GM18870 (cell line): Measurements from ENCODE around the gene SAMHD1.
"Not testable (repeated sequence)": the region's sequence is repeated elsewhere in the genome, so short reads cannot be mapped to it uniquely, and the experiment has no call there.

Source experiments
- ATAC-seq: cut with Tn5 transposase; IDR thresholded peaks from one replicate; pipeline ENCODE4 v1.9.1; 2021; ENCODE audit warnings: moderate library complexity; ENCODE audit not compliant: unreplicated experiment

The SAMHD1 gene

DNA sequence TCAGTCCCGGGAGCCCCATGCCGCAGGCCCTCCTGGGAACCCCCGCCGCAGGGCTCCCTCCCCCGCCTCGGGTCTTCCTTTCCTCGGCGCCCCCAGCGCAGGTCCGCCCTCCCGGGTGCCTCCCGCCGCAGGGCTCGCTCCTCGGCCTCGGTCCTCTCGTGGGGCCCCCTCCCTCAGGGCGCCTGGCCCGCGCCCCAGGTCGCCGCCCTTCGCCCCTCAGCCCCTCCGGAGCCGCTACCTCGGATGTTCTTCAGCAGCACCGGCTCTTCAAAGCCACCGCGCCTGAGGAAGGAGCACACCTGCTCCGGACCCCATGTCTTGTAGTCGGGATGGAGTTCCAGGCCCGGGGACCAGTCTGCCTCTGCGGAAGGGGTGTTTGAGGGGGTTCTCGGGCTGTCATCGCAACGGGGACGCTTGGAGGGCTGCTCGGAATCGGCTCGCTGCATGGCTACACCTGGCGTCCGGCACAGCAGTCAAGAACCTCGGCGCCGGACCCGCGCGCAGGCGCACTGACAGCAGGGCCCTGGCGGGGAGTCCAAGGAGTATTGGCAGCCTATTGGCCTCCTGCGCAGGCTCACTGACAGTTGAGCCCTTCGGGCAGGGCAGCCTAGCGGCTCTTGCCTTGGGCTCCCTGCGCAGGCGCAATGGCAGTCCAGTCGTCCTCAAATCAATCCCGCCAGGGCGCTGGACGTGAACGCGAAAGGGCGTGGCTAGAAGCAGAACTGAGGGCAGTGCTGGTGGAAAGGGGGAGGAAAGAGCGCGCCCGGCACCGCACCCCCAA, at the start of gene SAMHD1:
Gene SAMHD1, minus strand, starts transcription at position 511 of the 781 bp plus-strand sequence. Its CDS starts 65 bp downstream, at position 446.
- ATAC-seq, result peak; percentile 85

- ATAC-seq, result not testable (repeated sequence)
These were observed 48.7 kb upstream of the SAMHD1 start for GRCh38 chr20:37000171-37000570.

DNA sequence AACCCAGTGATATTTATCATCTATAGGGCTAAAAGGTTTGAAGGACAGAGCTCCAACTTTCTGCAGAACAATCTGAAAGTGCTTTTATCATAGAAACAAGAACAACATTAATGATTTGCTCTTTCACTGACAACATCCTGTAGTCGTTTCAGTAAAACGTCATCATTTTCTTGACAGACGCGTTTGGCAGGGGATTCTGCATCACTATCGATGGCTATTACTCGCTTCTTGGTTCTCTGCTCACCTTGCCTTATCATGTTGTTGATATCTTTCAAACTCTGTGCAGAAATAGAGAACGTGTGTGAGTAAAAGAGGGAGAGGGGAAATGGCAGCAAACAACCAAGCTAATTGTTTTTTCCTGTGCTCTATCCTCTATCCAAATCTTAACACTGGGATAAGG, 47.1 kb upstream of the SAMHD1 start:
- ATAC-seq, result no peak

DNA sequence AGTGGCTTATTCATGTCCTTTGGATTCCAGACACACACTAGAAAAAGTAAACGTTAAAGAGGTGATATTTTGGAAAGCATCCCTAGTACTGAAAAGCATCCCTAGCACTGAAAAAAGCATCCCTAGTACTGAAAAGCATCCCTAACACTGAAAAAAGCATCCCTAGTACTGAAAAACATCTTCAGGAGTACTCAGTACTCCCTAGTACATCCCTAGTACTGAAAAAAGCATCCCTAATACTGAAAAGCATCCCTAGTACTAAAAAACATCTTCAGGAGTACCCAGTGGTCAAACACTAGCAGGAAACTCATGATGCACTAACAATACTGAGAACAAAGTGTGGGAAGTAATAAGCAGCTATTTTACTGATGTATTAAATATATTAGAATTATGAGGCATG, 45.6 kb upstream of the SAMHD1 start:
- no peak for ATAC-seq

DNA sequence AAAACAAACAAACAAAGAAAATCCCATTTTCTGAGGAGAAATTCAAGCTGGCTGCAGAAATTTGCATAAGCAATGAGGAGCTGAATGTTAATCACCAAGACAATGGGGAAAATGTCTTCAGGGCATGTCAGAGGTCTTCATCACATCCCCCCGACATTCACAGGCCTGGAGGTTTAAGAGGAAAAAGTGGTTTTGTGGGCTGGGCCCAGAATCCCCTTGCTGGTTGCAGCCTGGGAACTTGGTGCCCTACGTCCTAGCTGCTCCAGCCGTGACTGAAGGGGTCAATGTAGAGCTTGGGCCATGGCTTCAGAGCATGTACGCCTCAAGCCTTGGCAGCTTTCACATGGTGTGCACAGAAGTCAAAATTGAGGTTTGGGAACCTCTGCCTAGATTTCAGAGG, 42.7 kb upstream of the SAMHD1 start:
- not testable (repeated sequence) for ATAC-seq

DNA sequence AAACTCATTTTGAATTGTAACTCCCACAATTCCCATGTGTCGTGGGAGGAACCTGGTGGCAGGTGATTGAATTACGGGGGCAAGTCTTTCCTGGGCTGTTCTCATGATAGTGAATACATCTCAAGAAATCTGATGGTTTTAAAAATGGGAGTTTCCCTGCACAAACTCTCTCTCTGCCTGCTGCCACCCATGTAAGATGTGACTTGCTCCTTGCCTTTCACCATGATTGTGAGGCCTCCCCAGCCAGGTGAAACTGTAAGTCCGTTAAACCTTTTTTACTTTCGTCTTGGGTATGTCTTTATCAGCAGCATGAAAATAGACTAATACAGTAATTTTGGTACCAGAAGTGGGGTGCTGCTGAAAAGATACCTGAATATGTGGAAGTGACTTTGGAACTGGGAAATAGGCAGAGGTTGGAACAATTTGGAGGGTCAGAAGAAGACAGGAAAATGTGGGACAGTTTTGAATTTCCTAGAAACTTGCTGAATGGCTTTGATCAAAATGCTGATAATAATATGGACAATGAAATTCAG, 41.4 kb upstream of the SAMHD1 start:
- no peak for ATAC-seq

GRCh38 chr20:36991703-36992102, 40.2 kb upstream of the SAMHD1 start:
- ATAC-seq, result no peak

GRCh38 chr20:36989797-36990196, 38.3 kb upstream of the SAMHD1 start:
- ATAC-seq, result no peak

- ATAC-seq, result no peak
These were observed 37.0 kb upstream of the SAMHD1 start for GRCh38 chr20:36988494-36988966.

DNA sequence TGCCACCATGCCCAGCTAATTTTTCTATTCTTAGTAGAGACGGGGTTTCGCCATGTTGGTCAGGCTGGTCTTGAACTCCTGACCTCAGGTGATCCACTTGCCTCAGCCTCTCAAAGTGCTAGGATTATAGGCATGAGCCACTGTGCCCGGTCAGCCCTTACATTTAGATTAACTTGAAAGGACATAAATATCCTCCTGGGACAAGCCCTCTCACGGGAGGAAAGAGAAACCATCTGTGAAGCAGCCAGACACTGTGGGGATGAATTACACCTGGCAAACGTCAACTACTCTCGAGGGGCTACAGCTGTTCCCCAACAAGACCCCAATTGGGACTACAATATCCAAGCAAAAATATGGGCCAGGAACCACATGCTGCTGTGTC, 32.7 kb upstream of the SAMHD1 start:
- ATAC-seq, result no peak

DNA sequence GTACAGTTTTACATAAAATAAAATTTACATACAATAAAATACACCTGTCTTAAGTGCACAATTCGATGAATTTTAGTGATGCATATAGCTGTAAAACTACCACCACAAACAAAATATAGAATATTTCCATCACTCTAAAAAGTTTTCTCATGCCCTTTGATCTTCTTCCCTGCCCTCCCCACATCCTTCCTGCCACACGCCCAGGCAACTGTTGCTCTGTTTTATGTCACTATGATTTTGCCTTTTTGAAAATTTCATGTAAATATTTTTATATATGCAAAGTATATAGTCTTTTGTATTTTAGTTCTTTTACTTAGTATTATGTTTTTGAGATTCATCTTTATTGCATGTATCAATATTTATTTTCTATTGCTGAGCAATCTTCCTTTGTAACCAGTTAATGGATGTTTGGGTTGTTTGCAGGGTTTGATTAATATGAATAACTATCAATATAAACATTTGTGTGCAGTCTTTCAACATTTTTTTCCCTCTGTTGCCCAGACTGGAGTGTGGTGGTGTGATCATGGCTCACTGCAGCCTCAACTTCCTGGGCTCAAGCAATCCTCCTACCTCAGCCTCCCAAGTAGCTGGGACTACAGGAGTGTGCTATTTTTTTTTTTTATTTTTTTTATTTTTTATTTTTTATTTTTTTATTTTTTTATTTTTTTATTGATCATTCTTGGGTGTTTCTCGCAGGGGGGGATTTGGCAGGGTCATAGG, 23.8 kb upstream of the SAMHD1 start:
- no peak for ATAC-seq

DNA sequence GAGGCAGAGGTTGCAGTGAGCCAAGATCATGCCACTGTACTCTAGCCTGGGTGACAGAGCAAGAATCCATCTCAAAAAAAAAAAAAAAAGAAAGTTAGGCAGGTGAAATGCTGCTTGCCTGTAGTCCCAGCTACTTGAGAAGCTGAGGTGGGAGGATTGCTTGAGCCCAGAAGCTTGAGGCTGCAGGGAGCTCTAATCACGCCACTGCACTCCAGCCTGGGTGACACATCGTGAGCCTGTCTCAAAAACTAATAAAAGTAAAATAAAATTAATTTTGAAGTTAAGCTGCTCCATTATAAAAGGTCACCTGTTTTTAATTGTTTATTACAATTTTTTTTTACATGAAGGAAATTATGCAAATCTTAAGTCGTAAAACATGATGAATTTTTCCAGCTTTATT, 23.2 kb upstream of the SAMHD1 start:
- ATAC-seq, result no peak

GRCh38 chr20:36971103-36971502, 19.6 kb upstream of the SAMHD1 start:
- ATAC-seq, result no peak

GRCh38 chr20:36969478-36970186, 18.1 kb upstream of the SAMHD1 start:
- ATAC-seq, result no peak

DNA sequence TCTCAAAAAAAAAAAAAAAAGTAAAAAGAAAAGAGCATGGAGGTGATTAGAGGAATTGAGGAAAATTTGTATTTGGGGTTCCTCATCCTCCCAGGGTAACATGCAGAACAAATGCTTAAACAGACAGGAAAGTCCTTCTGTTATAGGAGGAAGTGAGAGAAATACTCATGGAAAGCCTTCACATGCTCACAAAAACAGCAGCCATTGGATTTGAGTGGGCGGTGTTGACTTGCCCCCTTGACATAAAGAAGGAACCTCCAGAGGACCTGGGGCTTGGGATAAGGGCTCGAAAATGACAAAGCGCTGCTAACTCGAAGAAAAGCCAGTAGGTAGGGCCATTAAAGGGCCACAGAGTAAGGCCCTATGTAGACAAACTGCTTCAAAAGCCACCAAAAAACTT, 17.5 kb upstream of the SAMHD1 start:
- ATAC-seq, result no peak

DNA sequence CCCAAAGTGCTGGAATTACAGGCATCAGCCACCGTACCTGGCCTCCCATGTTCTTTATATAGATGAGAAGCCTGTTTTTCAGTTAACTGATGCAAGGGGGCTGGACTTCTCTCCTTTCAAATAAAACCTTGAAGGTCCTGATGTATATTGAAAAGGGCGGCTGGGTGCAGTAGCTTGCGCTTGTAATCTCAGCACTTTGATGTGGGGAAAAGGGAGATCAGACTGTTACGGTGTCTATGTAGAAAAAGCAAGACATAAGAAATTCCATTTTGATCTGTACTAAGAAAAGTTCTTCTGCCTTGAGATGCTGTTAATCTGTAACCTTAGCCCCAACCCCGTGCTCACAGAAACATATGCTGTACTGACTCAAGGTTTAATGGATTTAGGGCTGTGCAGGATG, 16.1 kb upstream of the SAMHD1 start:
- no peak for ATAC-seq

- ATAC-seq, result not testable (repeated sequence)
These were observed 15.5 kb upstream of the SAMHD1 start for GRCh38 chr20:36966965-36967364.

GRCh38 chr20:36962354-36962941, 10.9 kb upstream of the SAMHD1 start:
- not testable (repeated sequence) for ATAC-seq

- ATAC-seq, result no peak
These were observed 7.7 kb upstream of the SAMHD1 start for GRCh38 chr20:36959242-36959641.

DNA sequence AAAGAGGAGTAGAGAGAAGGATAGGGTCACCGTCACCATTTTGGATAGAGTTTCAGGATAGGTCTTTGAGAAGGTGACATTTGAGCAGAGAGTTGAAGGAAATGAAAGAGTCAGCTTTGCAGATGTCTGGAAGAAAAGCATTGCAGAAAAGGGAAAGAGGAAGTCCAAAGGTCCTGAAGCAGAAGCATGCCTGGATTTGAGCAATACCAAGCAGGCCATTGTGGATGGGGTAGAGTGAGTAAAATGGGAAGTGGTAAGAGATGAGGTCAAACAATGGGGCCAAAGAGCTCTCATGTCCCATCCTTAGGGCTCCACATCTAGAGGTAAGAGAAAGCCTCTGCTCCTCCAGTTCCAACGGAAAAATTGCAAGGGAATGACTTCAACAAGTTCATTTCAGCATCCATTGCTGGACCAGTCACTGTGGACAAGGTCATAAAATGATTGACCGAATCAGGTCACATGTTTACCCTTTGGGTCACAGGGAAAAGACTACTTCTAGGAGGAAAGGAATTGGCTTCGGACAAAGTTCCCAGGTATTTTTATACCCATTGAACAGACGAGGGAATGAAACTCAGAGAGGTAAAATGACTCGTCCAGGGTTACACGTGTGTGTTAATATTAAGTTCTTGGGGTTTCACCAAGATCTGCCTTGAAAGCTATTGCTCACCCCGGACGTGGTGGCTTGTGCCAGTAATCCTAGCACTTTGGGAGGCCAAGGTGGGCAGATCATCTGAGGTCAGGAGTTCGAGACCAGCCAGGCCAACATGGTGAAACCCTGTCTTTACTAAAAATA, 6.6 kb upstream of the SAMHD1 start:
- no peak for ATAC-seq
